Activated naive CD4-positive, alpha-beta T cell (primary cell): ENCODE data around the gene SULT2A1.
A peak's percentile ranks its signal among the peaks of the same experiment; 100 is the strongest.
"Not testable (repeated sequence)": the region's sequence is repeated elsewhere in the genome, so short reads cannot be mapped to it uniquely, and the experiment has no call there.

Source experiments
- DNase-seq, 4 experiments: peaks; one replicate each; lab custom pipeline; 2025; lab: John Stamatoyannopoulos, UW

SULT2A1 gene

DNA sequence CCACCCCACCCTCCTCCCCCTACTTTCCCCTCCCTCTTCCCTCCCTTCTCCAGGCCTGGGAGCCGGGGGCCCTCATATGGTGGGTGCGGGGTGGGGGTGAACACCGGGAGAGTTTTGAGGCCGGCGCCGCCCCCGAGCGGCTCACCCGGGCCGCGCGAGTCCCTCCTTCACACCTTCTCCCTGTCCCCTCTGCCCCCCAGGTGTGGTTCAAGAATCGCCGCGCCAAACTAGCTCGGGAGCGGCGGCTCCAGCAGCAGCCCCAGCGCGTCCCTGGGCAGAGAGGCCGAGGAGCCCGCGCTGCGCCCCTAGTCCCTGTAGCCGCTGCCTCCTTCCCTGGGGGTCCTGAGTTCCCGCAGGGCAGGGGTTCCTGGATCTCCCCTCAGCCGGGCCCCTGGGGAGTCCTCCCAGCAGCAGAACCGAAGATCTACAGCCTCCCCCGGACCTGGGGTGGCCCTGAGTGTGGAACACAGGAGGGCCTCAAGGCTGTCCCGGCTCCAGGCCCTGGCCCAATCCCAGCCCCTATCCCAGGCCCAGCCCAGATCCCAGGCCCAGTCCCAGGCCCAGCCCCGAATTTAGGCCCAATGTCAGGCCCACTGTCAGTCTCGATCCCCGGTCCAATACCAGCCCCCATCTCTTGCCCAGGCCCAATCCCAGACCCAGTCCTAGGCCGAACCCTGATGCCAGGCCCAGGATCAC is 25.4 kb downstream of the SULT2A1 start:
- DNase-seq = no peak

DNA sequence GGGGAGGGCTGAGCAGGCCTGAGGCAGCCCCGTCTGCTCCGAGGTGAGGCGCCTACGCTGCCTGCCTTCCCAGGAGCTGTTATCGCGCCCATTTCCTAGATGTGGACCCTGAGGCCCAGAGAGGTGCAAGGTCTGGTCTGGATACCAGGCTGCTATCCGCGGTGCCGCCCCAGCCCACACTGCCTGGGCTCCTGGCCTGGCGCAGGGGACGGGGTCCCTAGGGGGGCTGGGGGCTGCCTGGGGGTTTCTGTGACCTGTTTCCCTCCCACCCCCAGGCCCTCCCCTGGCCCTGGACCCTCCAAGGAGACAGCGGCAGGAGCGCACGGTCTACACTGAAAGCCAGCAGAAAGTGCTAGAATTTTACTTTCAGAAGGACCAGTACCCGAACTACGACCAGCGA is 26.3 kb downstream of the SULT2A1 start:
- not testable (repeated sequence) for DNase-seq

DNA sequence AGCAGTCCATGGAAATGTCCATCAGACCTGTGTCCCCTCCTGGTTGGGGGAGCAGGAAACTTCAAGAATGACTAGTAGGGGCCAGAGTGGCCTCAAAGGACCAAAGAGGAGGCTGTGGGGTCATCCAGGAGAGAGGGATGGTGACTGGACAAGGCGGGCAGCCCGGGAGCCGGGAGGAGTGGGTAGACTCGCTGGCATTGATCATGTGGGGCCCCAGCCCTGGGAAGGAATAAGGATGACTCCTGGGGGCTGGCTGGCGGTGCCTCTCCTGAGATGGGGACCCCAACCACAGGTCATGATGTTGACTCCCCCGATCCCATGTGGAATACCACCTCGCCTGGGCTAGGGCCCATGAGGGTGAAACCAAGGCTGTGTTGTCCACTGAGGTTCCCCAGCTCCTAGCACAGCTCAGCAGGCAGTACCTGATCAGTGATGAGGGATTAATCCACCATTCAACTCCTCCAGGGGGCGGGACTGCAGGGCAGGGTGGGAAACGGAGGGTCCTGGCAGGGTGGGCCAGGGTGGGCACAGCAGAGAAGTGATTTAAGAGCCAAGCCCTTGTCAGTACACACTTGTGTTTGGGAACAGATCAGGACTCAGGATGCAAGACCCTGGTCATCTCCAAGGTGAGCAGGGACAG is 27.3 kb downstream of the SULT2A1 start, which contains the start of gene TPRX2:
TPRX2 (plus strand) TSS at position 590 of the 640 bp plus-strand sequence; CDS start at position 602, 12 bp downstream.
- not testable (repeated sequence) for DNase-seq

DNA sequence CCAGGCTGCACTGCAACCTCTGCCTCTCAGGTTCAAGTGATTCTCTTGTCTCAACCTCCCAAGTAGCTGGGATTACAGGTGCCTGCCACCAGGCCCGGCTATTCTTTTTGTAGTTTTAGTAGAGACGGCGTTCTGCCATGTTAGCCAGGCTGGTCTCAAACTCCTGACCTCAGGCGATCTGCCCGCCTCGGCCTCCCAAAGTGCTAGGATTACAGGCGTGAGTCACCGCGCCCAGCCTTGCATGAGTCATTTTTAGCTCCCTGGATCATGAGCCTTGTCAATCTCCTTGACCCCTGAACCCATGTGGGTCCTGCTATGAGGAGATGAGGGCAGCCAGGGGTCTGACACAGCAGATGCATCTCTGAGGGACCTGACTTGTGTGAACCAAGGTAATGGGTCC is 27.9 kb downstream of the SULT2A1 start:
- DNase-seq = not testable (repeated sequence)

DNA sequence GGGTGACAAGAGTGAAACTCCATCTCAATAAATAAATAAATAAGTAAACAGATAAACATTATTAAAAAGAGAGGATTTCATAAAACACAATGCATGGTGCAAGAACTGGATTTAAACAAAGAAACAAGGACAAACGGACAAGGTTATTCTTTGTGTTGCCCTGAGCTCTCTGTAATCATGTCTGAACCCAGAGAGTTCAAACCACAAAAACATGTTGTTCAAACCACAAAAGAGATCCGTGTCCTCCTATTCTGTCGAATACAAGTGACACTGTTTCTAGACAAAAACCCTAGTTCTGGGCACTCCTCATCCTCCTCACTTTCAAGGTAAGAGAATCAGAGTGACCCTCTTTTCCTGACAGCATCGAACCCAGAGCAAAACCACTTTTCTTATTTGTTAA is 31.7 kb downstream of the SULT2A1 start:
- DNase-seq = no peak

DNA sequence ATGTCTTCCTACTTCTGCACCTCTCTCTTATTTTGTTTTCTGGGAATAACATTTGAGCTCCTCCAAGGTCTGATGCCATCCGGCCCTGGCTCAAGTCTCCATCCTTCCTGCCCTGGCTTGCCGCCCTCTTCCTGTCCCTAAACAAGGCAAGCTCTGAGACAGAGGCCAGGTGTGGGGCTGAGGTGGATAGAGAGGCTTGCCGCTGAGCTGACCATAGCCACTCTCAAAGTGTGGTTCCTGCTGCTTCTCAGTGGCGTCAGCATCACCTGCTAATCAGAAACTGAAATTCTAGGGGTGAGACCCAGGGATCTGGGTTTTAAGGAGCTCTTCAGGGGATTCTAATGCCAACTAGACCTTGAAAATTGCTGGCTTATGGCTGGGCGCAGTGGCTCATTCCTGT is 33.1 kb downstream of the SULT2A1 start:
- no peak for DNase-seq

DNA sequence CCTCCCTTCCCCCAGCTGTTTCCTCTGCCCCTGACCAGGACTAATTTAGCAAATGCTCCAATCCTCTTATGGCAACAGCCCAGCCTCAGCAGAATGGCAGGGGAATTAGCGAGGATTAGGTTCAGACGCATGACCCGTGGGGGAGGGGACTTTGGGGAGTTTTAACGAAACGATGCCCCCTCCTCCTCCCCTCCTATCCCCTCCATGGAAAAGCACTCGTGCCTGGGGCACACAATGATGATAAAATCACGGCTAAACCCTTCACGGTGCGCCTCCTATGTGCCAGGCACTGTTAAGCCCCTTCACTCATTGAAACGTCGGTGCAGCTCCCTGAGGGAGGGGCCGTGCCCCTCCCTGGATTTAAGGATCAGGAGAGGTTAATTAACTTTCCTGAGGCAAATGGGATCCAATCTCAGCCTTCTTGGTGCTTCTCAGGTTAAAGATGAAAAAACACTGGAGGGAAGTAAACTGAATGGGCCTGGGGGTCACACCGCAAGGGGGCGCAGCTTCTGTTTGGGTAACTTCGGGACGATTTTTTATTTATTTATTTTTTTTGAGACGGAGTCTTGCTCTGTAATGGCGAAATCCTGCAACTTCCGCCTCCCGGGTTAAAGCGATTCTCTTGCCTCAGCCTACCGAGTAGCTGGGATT is 37.2 kb downstream of the SULT2A1 start:
- peak in 2 of 4 experiments; percentile 4 to 5 for DNase-seq

DNA sequence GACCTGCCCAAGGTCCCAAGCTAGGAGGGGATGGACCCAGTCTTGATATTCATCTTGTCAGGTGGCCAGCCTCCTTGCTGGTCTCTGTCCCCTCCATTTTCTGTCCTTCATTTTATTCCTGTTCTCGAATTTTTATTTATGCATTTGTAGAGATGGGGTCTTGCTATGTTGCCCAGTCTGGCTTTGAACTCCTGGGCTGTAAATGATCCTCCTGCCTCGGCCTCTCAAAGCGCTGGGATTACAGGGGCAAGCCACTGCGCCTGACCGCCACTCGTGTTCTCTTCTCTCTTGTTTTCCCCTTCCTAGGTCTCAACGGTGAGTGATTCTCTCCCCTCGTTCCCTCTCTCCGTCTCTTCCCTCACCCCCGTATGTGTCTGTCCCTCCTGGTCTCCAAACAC is 37.7 kb downstream of the SULT2A1 start:
- no peak for DNase-seq

DNA sequence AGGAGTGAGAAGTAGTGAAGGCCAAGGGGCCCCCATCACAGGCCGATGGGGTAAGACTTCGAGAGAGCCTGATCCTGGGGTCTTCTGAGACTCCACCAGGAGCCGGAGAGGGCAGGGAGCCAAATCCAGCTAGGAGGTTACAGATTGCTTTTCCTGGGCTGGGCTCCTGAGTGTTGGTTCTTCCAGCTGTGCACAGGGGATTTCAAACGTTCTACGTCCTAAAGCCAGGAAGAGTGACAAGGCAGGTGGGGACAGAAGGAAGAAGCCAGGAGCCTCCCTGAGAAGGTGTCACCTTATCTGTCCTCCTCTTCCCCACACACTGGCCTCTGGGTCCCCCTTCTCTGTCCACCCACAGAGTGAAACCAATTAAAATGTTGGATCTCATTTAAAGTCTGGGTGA is 43.2 kb downstream of the SULT2A1 start:
- no peak for DNase-seq

DNA sequence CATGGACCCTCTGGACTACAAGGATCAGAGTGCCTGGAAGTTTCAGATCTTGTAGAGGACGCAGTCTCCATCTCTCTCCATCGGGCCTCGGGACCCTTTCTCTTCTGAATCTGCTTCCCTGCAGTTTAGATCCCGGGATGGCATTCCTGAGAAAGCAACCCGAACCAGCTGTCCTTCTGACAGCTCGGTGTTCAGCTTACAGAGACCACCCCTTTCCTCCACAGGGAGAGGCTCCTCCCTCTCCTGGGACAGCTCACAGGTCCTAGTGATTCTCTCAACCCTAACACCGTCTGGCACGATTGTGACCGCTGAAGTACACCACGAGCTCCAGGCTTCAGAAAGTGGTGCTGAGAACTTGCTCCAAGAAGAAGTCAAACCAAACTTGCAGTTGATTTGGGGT is 46.2 kb downstream of the SULT2A1 start:
- DNase-seq = no peak

DNA sequence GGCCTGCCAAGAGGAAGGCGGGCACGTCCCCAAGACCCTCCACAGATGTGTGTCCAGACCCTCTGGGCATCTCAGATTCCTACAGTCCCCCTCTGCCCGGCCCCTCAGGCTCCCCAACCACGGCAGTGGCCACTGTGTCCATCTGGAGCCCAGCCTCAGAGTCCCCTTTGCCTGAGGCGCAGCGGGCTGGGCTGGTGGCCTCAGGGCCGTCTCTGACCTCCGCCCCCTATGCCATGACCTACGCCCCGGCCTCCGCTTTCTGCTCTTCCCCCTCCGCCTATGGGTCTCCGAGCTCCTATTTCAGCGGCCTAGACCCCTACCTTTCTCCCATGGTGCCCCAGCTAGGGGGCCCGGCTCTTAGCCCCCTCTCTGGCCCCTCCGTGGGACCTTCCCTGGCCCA is 46.7 kb downstream of the SULT2A1 start:
- no peak for DNase-seq

DNA sequence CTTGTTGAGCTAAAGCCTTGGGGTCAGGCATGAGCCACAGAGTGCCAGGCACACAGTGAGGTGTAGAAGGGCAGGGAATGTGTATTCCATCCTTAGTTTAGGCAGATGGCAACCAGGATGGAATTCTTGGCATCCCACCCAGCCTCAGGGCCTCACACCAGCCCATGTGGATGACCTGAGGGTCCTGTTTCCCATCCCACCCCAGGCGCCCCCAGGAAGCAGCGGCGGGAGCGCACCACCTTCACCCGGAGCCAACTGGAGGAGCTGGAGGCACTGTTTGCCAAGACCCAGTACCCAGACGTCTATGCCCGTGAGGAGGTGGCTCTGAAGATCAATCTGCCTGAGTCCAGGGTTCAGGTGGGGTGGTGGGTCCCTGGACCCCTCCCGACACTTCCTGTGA is 50.1 kb downstream of the SULT2A1 start:
- no peak for DNase-seq

DNA sequence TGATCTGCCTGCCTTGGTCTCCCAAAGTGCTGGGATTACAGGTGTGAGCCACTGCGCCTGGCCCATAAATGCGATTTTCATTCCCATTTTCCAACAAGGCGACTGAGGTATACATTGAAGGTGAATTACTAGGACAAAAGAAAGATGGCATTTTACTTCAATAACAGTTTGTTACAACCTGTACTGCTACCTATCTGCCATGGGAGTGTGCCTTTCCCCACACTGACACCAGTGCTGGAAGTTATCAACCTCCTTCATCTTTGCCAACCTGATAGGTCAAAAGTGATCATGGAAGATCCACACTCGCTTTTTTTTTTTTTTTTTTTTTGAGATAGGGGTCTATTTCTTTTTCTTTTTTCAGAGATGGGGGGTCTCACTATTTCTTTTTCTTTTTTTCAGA is 53.4 kb downstream of the SULT2A1 start:
- no peak for DNase-seq

DNA sequence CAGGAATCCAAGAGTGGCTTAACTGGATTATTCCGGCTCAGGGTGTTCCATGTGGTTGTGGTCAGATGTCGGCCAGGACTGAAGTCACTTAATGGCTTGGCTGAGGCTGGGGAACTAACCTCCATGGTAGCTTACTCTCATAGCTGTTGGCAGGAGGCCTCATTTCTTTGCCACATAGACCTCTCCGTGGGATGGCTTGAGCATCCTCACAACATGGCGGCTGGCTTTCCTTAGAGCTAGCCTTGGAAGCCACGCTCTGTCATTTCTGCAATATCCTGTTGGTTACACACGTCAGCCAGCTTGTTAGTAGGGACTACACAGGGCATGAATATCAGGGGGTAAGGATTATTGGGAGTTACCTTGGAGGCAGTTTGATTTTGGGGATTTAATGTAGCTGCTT is 59.3 kb downstream of the SULT2A1 start:
- DNase-seq = no peak

DNA sequence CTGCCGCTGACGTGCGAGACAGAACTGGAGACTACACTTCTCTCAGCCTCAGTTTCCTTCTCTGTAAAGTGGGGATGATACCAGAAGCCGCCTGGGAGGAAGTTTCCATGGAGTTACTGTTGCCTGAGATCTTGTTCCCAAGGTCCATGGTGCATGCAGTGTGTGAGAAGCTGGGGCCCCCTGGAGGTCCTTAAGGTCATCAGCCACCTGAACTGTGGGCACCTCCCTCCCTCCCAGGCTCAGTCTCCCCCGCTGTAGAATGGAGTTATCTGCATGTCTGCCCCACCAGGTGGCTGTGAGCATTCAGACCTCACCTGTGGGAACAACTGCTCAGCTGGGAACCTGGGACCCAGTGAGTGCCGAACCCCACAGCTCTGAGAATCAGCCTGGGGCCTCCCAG is 61.7 kb downstream of the SULT2A1 start:
- no peak for DNase-seq

DNA sequence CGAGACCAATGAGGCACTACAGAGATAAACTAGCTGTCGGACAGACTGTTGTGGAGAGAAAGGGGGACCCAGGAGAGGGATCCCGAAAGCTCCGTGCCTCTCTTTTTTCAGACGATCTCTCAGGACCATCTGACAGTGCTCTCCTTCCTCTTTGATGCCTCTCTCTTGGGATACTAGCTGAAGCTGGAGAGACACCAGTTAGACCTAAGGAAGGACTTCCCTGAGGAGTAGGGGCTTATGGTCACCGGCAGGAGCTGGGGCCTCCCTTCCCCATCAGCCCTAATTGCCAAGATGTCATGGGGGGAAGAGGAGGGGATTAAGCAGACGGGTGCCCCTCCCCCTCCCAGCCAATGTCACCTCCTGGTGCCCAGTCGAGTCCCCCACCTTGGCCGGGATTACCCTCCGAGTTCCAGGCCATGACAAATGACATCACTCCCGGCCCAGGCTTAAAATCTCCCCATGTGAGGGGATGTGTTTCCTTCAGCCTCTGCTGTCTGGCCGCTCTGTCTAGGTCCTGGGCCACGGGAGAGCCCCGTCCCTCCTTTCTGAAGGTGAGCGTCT is 64.6 kb downstream of the SULT2A1 start, which contains the start of gene CRX:
CRX (plus strand) TSS at position 478 of the 561 bp plus-strand sequence. CDS start 12,507 bp downstream, outside the sequence.
- no peak for DNase-seq
